Central memory CD4-positive, alpha-beta T cell (primary cell): ENCODE data around the gene SUSD3.
A peak's percentile ranks its signal among the peaks of the same experiment; 100 is the strongest.

Experiments used
- DNase-seq: peaks from one replicate; pipeline ENCODE4 v3.0.0; 2022

The SUSD3 gene

GRCh38 chr9:93127395-93127911 lies 69.0 kb downstream of the SUSD3 start:
- no peak for DNase-seq

DNA sequence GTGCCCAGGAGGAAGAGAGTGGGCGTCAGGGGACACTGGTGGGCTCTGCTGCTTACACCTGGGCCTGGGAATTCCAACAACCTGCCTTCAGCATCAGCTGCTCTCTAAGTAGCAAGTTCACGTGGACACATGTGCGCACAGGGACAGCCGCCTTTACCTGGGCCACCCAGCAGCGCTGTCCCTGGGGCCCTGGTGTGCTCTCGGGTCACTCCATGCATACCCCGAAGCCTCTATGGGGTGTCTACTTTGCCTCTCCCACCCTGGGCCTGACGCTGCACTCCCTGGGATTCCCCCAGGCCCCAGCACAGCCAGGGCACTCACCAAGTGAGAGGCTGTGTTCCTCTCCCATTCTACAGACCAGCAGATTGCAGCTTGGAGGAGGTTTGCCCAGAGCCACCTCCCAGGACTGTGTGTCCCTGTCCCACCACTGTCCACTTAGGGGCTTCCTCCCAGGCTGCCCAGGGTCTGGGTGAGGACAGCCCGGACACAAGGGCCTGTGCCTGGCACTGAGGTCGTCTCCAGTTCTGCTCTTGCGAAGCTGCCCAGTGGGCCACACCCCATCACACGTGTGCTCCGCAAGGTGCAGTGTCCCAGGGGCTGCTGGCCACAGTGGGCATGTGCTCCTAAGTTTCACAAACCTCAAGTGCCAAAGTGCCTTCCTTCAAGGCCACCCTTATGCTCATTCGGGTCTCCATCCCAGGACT lies 69.7 kb downstream of the SUSD3 start:
- DNase-seq, result no peak

- DNase-seq, result no peak
Observed at GRCh38 chr9:93128715-93129224, 70.3 kb downstream of the SUSD3 start.

DNA sequence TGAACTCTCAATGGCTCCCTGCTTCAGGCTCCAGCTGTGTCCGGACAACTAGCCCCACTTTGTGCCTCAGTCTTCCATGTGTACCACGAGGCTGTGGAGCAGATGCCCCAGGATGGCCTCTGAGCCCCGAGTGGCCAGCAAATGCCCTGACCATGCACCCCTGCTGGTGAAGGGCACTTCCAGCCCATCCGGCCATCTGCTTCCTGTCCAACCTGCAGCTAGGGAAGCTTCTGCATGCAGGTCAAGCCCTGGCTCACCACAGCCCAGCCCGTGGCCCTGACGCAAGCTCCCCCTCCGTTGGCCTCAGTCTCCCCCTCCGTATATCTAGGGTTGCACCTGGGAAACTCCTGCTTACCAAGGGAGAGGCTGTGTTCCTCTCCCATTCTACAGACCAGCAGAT lies 70.8 kb downstream of the SUSD3 start:
- DNase-seq, result no peak

DNA sequence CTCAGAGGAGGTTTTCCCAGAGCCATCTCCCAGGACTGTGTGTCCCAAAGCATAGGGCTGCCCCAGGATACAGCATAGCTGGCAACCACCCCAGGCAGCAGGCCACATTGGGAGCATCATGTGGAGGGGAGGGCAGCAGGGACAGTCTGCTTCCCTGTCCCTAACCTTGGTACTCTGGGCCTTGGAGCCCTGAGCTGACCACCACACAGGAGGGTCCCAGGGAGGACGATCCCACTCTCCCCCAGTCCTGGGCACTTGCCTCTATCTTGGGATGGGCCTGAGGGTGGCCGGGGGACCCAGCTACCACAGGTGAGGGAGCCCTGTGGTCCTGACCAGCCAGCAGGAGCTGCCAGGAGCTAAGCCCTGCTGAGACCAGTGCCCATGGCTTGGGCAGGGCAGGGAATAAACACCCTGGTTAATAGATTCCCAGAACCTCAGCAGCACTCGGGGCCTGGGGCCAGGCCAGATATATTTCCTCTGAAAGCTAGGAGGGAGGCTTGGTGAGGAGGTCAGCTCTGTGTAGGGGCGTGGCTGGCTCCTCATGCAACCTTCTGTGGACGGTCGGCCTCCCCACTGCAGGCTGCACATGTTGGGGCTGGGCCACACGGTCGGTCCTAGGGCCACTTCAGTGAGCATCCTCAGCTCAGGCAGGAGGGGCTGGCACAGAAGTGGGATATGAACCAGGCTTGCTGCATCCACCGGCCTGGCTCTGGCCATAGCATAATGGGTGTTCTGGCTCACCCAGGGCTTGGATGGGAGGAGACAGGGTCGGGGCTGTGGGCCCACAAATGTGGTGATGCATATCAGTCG lies 71.4 kb downstream of the SUSD3 start:
- DNase-seq, result no peak

DNA sequence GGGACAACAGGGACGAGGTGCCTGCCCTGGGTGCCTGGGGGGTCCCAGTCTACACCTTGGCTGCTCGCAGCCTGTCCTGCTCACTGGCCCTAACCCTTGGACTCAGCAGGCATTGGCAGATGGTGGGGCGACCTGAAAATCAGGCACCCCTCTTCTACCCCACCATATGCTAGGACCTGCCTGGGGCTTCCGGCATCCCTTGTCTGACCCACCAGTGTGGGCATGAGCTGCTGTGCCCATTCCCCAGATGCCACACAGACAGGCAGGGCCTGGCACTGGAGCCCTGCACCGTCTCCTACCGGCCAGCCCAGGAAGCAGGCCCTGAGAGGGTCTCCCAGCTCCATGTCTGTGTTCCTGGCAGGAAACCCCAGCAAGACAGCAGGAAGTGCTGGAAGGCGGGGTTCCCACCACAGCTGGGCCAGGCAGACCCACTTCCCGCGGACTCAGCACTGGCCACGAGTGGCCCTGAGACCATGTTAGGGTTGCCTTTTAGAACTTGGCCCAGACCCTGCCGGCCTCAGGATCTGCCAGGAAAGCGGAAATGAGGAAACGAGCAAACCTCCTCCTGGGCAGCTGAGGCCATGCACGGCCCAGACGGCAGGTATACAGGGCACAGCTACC lies 72.5 kb downstream of the SUSD3 start:
- no peak for DNase-seq

GRCh38 chr9:93131599-93132286 lies 73.2 kb downstream of the SUSD3 start:
- DNase-seq, result no peak

DNA sequence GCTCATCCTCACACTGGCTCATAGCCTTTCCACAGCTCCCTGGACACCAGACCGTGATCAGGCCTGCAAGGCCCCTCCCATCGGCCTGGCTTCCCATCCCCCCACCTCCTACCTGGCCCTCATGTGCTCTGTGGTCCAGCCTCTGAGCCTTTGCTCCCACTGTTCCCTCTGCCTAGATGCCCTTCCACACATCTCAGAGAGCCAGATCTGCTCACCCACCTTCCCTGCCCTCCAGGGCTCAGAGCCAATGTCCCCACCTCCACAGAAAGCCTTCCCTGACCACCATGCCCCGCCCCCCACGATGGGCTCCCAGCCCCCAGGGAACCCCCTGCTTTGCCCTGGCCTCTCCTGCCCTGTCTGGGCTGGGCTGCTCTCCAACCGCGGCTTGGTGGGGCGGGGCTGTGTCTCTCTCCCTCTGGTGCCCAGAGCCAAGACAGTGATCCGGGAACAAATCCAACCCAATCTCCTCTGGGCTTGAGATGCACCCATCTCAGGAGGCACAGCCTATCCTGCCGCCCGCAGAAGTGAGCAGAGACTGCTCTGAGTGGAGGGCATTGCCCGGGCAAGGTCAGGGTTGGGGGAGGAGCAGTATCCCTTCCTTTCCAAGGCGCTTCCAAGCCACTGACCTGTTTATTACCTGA lies 73.9 kb downstream of the SUSD3 start:
- no peak for DNase-seq

DNA sequence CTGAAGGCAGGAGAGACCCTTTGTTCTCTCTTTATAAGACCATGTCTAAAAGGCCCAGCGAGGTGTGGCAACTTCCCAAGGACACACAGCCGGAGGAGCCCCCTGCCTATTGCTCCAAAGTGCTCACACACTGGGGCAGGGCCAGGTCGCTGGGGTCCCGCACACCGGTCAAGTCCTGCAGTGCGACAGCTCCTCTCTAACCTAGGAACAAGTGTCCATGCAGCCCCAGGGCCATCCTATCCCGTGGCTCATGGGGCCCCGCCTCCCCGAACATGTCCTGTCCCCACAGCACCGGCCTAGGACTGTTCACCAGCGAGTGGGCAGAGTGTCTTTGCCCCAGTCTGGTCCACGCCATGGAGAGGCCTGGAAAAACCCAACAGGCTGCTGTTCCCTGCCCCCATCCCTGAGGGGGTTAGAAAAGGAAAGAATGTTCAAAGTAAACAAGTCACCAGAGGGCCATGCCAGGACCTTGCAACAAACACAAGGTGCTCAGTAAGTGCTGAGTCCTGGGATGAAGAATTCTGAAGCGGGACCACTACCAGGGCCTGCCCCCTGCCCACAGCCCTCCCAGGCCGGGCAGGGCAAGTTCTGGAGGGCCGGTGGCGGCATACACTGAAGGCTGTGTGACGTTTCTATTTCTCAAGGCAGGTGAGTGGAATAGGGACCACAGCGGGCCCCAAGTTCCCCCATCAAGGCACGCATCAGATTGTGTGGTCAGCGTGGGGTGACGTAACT lies 74.6 kb downstream of the SUSD3 start:
- DNase-seq, result peak; percentile 60

GRCh38 chr9:93133681-93134014 lies 75.1 kb downstream of the SUSD3 start:
- DNase-seq, result no peak

DNA sequence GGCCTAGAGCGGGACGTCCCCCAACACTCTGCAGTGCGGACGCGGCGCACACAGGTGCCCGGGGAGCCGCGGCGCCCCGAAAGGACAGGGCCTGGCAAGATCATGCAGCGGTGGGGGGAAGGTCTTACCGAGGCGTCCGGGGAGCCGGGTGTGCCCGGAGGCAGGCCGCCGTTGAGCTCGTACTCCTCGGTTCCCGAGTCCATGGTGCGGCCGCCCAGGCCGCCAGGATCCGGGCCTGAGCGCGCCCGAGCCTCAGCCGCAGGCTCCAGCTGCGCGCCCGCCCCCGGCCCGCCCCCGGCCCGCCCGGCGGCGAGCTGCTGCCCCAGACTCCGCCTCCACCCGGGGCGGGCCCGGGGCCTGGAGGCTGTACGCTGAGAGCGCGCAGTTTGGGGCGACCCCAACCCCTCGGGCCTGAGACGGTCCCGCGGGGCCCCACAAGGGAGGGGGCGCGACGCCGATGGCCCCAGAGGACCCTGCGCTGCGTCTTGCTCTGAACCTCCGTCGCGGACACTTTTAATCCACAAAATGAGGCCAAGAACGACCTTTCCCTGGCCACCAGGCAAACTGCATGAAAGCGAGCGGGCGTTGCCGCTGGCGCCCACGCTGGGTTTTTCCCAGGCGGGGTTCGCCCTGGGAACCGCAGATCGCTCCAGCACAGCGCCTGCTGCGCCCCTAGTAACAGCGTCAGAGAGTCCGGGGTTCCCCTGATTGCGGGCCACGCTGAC lies 75.7 kb downstream of the SUSD3 start, which contains the start of gene NINJ1:
NINJ1 (minus strand) TSS at position 237 of the 725 bp plus-strand sequence; CDS start at position 203, 34 bp downstream.
- peak; percentile 91 for DNase-seq
